Myocyte (in vitro differentiated cells): ENCODE data around the gene VTI1B. TPM values are rescaled to one million over a fixed set of nuclear protein-coding genes. Genes with fewer than 3 reads are reported as not detected.
"Not testable (repeated sequence)": the region's sequence is repeated elsewhere in the genome, so short reads cannot be mapped to it uniquely, and the experiment has no call there.

Source experiments
- DNase-seq: peaks from one replicate; pipeline ENCODE4 v3.0.0-alpha.2; 2012; ENCODE audit warnings: low read depth
- polyA plus RNA-seq: library from polyadenylated mRNA; unstranded; fragments of >200 nt; gene quantifications from one replicate; pipeline ENCODE4 v1.2.1, GENCODE V29; 2012; ENCODE audit warnings: missing spikeins
- total RNA-seq: library from RNA; depleted of rRNA; stranded (reverse); fragments of >200 nt; gene quantifications from 2 replicates; pipeline ENCODE4 v1.2.3, GENCODE V29; 2014

The VTI1B gene, protein sequence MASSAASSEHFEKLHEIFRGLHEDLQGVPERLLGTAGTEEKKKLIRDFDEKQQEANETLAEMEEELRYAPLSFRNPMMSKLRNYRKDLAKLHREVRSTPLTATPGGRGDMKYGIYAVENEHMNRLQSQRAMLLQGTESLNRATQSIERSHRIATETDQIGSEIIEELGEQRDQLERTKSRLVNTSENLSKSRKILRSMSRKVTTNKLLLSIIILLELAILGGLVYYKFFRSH
- total RNA-seq = 38.4 and 41.6 TPM in 2 replicates
- polyA plus RNA-seq = 119 TPM

GRCh38 chr14:67674480-67675218 is at the start of gene VTI1B:
Gene VTI1B (minus strand): TSS chr14:67674632. CDS start chr14:67674489, 143 bp downstream.
- DNase-seq = peak; percentile 86

DNA sequence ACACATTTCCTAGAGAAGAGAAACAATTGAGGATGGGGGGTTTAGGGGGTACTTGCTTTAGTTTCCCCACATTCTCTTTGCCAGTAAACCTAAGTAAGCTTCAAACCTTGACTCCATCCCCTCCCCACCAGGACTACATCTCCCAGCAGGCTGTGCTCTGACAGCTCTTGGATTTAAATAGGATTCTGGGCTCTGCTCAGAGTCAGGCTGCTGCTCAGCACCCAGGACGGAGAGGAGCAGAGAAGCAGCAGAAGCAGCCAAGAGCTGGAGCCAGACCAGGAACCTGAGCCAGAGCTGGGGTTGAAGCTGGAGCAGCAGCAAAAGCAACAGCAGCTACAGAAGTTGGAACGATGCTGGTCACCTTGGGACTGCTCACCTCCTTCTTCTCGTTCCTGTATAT is 47.9 kb upstream of the VTI1B start:
- peak; percentile 50 for DNase-seq

GRCh38 chr14:67721875-67722274 is 47.4 kb upstream of the VTI1B start:
- DNase-seq = no peak

GRCh38 chr14:67719866-67720265 is 45.4 kb upstream of the VTI1B start:
- DNase-seq = no peak

DNA sequence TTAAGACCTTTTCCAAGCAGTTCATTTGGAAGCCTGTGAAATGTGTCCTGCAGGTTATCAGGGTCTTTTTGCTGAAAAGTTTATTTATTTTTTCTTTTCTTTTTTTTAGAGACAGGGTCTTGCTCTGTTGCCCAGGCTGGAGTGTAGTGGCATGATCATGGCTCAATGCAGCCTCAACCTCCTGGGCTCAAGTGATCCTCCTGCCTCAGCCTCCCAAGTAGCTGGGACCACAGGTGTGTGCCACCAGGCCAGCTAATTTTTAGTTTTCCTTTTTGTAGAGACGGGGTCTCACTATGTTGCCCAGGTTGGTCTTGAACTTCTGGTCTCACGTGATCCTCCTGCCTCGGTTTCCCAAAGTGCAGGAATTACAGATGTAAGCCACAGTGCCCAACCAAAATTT is 45.0 kb upstream of the VTI1B start:
- DNase-seq = not testable (repeated sequence)

- no peak for DNase-seq
Measured at GRCh38 chr14:67718265-67718664, 43.8 kb upstream of the VTI1B start.

DNA sequence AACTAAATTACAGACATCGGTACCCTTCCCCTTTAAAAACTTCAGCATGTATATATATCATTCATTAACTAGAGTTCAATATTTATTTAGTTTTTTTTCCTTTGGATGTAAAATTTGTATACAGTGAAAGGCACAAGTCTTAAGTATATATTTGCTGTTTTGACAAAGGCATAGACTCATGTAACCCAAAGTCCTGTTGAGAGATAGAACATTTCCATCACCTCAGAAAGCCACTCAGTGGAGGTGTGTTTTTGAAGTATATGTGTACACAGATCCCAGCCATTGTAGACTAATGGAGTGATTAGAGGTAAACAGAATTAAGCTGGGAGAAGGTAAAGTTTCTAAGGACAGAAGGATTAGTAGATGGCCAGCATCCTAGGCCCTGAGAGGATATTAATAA is 42.6 kb upstream of the VTI1B start:
- DNase-seq = no peak

DNA sequence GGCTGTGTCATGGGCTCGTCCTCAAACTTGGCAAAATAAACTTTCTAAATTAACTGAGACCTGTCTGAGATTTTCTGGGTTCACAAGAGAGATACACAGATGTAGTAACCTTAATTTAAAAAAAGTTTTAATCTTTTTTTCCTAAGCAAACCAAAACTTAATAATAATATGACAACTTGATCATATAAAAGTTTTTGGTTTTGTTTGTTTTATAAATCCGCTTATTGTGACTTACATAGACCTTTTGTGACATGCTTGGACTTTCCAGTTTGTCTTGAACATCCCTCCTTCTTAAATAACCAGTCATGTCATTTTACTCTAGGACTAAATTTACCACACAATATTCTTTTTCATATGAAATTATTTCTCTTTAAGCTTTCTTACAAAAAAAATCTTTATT is 35.8 kb upstream of the VTI1B start:
- no peak for DNase-seq

DNA sequence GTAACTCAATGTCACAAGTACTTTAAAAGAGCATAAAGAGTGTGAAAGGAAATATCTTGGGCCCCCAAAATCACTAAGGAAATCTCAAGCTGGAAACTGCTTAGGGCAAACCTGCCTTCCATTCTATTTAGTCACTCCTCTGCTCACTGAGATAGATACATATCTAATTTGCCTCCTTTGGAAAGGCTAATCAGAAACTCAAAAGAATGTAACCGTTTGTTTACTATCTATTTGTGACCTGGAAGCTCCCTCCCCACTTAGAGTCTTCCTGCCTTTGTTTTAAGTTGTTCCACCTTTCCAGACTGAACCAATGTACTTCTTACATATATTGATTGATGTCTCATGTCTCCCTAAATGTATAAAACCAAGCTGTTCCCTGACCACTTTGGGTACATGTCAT is 35.4 kb upstream of the VTI1B start:
- DNase-seq = not testable (repeated sequence)

GRCh38 chr14:67709346-67709745 is 34.9 kb upstream of the VTI1B start:
- DNase-seq = not testable (repeated sequence)

DNA sequence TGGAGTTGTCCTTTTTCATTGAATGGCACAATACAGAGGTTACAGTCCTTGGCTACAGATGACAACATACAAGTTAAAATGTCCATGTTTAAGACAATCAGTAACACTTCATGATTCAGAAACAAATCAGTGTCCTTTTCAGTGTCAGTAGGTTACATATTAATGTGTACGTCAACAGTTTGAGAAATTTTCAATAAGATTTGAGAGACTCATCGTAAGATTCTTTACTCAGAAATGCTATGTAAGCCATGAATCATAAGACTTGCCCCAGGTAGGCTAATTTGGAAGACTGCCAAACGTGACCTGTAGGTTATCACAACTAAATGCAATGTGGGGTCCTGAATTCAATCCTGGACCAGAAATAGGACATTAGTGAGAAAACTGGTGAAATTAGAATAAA is 30.8 kb upstream of the VTI1B start:
- DNase-seq = no peak

- DNase-seq = peak; percentile 64
Measured at GRCh38 chr14:67704484-67705089, 30.2 kb upstream of the VTI1B start.

- DNase-seq = no peak
Measured at GRCh38 chr14:67703997-67704396, 29.6 kb upstream of the VTI1B start.

DNA sequence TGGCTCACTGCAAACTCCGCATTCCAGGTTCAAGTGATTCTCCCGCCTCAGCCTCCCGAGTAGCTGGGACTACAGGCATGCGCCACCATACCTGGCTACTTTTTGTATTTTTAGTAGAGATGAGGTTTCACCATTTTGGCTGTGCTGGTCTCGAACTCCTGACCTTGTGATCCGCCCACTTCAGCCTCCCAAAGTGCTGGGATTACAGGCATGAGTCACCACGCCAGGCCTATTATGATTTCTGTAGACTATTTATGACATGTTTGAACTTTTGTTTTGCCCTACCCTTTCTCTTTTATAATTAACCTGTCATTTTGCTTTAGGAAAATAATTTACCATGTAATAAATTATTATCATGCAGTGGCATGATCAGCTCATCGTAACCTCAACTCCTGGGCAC is 27.1 kb upstream of the VTI1B start, which contains the start of gene RDH12:
RDH12 (plus strand) TSS at position 395 of the 400 bp plus-strand sequence. CDS start 20,757 bp downstream, outside the sequence.
- not testable (repeated sequence) for DNase-seq

DNA sequence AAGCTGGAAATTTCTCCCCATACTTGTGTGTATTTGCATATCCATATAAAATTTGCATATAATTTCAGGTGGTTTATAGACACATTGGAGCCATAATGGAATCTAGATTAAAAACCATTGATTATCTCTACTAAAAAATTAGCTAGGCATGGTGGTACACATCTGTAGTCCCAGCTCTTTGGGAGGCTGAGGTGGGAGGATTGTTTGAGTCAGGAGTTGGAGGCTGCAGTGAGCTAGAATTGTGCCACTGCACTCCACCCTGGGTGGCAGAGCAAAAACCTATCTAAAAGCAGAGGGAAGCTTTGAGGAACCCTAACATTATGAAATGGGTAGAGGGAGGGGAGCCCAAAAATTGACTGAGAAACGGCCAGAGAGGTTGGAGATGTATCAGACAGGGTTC is 23.7 kb upstream of the VTI1B start:
- DNase-seq = no peak

DNA sequence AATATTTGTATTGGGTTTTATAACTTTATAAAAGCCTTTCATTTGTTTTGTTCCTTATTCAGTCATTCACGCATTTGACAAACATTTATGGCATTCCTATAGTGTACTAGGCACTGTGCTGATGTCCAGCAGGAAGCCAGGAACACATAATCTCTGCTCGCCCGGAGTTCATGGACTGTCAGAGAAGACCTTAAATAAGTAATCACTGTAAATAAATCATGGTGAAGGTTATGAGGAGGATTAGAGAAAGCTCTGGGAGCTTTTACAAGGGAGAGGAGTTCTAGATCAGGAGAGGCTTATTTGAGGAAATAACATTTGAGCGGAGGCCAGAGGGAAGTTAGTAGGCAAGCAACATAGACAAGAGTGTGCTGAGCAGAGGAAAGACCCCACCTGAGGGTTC is 22.6 kb upstream of the VTI1B start:
- no peak for DNase-seq

GRCh38 chr14:67695394-67695949 is 21.0 kb upstream of the VTI1B start, which contains the start of gene RDH11:
Gene RDH11 (minus strand): TSS chr14:67695764. CDS start chr14:67695703, 61 bp downstream.
- peak; percentile 93 for DNase-seq

- DNase-seq = peak; percentile 81
Measured at GRCh38 chr14:67694791-67695393, 20.5 kb upstream of the VTI1B start.

DNA sequence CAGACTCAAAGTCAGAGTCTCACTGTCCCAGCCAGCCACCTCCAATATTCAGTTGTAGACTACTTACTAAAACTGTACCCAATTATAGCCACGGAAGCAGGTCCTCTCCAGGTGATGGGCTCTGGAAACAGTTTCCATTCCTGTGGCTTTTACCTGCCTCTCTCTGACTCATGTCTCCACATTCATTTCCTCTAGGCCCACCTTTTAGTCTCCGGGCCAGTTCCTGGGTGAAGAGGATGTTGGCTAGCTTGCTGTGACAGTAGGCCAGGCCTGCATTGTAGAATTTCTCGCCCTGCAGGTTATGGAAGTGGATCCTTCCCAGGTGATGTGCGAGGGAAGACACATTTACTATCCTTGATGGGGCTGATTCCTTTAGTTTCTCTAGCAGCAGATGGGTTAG is 15.6 kb upstream of the VTI1B start:
- no peak for DNase-seq

GRCh38 chr14:67683842-67684241 is 9.4 kb upstream of the VTI1B start:
- no peak for DNase-seq

DNA sequence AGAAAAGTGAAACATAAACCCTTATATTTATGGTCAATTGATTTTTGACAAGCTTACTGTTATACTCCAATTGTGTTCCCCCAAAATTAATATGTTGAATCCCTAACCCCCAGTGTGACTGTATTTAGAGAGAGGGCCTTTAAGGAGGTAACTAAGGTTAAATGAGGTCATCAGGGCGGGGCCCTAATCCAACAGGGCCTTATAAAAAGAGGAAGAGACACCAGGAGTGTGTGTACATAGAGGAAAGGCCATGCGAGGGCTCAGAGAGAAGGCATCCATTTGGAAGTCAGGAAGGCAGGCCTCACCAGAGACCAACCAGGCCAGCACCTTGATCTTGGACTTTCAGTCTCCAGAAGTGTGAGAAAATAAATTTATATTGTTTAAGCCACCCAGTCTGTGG is 6.5 kb upstream of the VTI1B start:
- DNase-seq = no peak
